ENCODE data around the gene SIDT2.

DNA sequence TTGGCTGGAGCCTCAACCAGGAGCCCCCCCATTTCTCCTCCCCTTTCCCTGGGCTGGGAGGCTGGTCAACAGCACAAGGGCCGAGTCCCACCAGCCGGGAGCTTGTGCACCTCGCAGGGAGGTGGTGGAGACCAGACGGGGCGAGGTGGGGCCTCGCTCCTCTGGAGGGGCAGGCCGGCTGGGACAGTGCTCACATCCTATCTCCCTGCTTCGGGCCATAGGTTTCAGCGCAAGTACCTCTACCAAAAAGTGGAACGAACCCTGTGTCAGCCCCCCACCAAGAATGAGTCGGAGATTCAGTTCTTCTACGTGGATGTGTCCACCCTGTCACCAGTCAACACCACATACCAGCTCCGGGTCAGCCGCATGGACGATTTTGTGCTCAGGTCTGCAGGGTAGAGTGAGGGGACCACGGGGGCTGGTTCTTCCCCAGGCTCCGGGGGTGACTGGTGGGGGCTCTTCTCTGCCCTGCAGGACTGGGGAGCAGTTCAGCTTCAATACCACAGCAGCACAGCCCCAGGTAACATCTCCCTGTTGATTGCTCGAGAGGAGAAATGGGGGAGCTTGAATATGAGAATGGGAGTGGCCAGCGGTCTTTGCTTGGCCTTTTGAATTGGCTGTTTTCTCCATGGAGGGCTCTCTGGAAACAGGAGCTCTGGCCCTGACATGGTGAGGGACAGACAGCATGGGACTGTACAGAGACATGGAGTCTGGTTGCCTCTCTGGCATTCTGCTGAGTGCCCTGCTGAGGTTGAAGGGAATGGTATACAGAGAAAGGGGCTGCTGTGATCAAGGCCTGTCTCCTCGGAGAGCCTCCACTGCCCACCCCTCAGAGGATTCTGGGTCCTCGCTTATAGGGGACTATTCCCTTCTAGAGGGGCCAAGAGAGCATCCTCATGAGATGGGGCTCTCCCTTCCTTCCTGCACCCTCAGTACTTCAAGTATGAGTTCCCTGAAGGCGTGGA lies 3.3 kb downstream of the SIDT2 start:
- TF ChIP-seq, protein P1, sequence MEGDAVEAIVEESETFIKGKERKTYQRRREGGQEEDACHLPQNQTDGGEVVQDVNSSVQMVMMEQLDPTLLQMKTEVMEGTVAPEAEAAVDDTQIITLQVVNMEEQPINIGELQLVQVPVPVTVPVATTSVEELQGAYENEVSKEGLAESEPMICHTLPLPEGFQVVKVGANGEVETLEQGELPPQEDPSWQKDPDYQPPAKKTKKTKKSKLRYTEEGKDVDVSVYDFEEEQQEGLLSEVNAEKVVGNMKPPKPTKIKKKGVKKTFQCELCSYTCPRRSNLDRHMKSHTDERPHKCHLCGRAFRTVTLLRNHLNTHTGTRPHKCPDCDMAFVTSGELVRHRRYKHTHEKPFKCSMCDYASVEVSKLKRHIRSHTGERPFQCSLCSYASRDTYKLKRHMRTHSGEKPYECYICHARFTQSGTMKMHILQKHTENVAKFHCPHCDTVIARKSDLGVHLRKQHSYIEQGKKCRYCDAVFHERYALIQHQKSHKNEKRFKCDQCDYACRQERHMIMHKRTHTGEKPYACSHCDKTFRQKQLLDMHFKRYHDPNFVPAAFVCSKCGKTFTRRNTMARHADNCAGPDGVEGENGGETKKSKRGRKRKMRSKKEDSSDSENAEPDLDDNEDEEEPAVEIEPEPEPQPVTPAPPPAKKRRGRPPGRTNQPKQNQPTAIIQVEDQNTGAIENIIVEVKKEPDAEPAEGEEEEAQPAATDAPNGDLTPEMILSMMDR (IDR thresholded peaks at IDR 0.05; ENCODE audit: low read length): no peak
- TF ChIP-seq EZH2 (optimal IDR thresholded peaks at IDR 0.05; ENCODE audit: low read depth, low read length): no peak

Data from MM.1S (cell line).